GM21576 (cell line): ENCODE data around the gene TXLNA.
A peak's percentile ranks its signal among the peaks of the same experiment; 100 is the strongest.
"Not testable (repeated sequence)": the region's sequence is repeated elsewhere in the genome, so short reads cannot be mapped to it uniquely, and the experiment has no call there.

Experiments used
- ATAC-seq: cut with Tn5 transposase; IDR thresholded peaks from one replicate; pipeline ENCODE4 v1.9.1; 2021; ENCODE audit warnings: mild to moderate bottlenecking, moderate library complexity; ENCODE audit not compliant: unreplicated experiment

The TXLNA gene

DNA sequence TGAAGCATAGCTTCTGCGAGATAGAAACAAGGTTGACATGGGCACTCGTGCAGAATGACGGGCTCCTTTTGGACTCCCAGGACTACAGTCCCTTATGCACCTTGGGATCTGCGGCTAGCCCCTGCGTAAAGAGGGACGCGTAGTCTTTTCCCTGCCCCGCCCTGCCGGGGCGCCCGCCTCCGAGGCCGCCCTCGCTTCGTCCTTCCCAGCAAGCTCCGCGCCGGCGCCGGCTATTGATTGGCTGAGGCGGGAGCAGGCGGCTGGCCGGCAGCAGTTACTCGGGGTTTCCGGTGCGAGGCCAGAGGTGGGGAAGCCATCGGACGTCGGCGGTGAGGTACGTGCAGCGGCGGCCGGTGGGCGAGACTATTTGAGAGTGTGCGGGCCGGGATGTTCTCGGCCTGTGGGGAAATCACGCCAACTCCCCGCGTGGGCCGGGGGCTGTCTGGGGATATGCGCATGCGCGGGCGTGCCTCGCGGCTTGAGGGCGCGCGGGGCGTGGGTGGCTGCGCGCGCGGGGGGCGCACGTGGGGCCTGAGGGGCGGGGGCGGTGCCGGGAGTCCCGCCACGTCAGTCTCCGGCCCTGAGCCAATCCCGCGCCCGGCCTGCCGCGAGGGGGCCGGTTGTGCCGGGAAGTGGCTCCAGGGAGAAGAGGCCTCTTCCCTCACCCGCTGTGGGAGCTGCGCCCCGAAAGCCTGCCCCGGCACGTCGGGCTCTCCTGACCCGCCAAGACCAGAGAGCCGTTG is at the start of gene TXLNA:
Gene TXLNA (plus strand): TSS at position 233 of the 743 bp plus-strand sequence. CDS start 671 bp downstream, outside the sequence.
- peak; percentile 79 for ATAC-seq

DNA sequence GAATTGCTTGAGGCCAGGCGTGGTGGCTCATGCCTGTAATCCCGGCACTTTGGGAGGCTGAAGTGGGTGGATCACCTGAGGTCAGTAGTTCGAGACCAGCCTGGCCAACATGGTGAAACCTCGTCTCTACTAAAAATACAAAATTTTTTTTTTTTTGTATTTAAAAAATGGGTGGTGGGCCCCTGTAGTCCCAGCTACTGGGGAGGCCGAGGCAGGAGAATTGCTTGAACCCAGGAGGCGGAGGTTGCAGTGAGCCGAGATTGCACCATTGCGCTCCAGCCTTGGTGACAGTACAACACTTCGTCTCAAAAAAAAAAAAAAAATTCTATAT is 45.6 kb upstream of the TXLNA start:
- ATAC-seq: not testable (repeated sequence)

DNA sequence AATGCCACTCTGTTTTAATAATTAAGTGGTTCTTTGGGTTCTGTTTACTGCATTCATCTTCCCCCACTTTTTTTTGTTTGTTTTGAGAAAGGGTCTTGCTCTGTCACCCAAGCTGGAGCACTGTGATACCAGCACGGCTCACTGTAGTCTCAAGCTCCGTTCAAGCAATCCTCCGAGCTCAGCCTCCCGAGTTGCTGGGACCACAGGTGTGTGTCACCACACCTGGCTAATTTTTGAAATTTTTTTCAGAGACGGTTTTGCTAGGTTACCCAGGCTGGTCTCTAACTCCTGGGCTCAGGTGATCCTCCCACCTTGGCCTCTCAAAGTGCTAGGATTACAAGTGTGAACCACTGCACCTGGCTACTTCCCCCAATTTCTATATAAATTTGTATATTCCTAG is 42.4 kb upstream of the TXLNA start:
- no peak for ATAC-seq

DNA sequence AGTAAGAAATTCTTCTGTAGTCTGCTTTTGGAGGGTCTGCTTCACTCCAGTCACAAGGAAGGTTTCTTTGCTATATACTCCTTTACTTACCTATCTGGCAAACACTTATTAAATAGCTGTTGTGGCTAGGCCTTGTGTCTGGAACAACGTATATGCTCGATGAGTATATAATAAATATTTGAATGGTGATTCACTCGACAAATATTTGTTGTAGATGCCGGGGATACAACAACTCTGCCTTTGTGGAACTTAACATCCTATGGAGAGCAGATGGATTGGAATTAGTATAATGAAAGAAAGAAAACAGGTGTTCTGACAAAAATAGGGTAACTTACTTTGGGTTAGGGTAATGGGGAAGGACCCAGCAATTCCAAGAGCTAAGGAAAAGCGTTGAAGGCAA is 40.5 kb upstream of the TXLNA start:
- no peak for ATAC-seq

DNA sequence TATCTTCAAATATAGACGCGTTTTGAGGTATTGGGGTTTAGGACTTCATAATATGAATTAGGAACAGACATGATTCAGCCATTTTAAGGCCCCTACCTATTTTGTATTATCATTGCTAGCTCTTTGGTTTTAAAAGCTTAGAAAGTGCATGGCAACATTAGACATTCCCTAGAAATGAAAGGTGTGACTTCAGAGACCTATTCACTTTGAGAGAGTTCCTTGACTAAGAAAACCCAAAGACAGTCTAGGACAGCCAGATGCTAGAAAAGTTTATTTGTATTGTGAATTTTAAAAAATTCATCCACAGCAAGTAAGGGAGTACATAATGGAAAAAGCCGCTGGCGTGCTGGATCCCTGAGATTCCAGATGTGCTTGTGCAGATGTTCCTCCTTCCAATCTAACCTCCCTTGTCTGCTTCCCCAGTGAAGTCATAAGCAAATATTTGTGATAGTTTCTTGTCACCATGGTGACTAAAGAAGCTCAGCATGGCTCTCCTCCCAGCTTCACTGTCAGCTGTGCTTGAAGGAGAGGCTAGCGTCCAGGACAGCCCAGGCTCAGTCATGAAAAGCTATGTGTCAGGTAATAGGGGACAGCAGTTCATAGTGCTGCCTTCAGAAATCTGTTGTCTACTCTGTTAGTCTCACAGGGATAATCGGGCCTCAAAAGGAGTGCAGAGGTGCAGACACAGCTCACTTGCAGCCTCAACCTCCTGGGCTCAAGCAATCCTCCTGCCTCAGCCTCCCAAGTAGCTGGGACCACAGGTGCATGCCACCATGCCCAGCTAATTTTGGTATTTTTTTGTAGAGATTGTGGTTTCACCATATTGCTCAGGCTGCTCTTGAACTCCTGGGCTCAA is 36.8 kb upstream of the TXLNA start:
- no peak for ATAC-seq

DNA sequence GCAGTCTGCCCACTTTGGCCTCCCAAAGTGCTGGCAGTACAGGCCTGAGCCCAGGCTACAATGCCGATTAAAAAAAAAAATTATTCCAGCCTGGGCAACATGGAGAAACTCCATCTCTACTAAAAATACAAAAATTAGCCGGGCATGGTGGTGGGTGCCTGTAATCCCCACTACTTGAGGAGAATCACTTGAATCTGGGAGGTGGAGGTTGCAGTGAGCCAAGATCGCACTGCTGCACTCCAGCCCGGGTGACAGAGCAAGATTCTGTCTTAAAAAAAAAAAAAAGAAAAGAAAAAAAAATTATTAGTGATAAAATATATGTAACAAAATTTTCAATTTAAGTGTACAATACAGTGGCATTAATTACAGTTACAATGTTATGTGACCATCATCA is 36.2 kb upstream of the TXLNA start:
- ATAC-seq: not testable (repeated sequence)

DNA sequence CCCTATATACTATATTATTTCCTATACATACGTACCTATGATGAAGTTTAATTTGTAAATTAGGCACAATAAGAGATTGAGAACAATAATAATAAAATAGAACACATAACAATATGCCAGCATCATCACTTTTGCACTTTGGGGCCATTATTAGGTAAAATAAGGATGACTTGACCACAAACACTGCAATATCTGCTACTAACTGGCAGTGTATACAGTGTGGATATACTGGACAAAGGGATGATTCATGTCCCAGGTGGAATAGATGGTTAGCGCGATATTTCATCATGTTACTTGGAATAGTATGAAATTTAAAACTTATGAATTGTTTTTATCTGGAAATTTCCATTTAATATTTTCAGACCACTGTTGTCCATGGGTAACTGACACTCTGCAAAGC is 35.4 kb upstream of the TXLNA start:
- ATAC-seq: no peak

DNA sequence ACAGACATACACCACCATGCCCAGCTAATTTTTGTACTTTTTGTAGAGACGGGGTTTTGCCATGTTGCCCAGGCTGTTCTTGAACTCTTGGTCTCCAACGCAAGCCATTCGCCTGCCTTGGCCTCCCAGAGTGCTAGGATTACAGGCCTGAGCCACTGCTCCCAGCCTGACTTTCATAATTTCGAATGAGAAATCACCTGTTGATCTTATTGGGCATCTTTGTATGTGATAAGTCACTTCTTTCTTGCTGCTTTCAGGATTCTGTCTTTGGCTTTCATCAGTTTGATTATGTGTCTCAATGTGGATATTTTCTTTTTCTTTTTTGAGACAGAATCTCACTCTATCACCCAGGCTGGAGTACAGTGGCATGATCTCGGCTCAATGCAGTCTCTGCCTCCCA is 31.7 kb upstream of the TXLNA start:
- not testable (repeated sequence) for ATAC-seq

DNA sequence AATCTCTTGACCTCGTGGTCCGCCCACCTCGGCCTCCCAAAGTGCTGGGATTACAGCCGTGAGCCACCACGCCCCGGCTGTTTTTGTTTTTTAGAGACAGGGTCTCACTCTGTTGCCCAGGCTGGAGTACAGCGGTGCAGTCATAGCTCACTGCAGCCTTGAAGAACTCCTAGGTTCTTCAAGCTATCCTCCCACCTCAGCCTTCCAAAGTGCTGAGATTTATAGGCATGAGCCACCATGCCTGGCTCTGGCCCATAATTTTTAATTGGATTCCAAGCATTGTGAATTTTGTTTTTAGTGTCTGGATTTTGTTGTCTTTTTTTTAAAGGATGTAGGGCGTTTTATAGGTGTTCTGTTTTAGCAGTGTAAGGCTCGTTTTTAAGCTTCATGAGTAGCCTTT is 28.6 kb upstream of the TXLNA start:
- no peak for ATAC-seq

DNA sequence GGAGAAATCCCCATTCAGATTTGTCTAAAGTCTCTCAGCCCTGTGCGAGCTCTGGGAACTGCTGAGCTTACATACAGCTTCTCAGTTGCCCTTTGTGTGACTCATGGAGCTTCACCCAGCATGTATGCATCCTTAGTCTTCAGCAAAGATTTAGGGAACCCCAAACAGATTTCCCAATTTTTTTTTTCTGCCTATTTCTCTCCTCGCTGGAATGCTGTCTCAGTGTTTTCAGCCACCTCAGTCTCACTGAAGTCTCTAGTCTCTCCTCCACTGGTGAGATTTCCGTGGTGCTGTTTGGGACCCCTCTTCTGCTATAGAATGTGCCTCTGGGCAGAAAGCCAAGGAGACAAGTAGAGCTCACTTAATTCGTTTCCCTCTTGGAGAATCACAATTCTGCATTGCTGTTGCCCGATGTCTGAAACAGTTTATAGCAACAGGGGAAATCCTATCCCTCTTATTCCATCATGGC is 28.1 kb upstream of the TXLNA start:
- no peak for ATAC-seq

DNA sequence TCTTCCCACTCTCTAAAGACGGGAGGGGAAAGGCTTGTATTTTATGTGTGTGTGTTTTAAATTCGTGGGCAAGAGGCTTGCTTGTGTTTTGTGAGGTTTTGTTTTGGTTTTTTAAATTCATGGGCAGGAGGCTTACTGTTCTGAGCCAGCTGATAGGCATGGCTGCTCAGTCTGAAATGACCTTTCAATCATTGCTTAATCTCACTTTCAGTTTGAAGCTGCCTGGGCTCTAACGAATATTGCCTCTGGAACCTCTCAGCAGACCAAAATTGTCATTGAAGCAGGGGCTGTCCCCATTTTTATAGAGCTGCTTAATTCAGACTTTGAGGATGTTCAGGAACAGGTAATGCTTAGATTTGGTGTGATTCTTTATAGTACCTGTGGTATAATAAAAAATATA is 20.3 kb upstream of the TXLNA start:
- no peak for ATAC-seq

DNA sequence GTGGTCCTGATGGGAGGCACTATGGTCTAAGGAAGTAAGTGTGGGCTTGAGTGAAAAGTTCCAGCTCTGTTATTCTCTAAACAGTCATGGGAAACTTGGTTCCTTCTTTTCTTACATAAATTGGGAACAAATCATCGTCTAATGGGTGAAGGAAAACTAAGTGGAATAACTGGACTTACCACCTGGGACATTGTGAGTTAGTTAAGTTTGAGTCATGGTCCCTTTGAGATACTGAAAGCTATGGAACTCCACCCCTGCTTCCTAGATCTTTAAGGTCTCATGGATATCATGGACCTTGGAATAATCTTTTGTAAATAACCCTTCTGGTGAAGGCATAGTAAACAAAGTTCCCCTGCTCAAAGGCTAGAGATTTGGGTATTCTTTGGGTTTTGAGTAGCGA is 16.1 kb upstream of the TXLNA start:
- no peak for ATAC-seq

DNA sequence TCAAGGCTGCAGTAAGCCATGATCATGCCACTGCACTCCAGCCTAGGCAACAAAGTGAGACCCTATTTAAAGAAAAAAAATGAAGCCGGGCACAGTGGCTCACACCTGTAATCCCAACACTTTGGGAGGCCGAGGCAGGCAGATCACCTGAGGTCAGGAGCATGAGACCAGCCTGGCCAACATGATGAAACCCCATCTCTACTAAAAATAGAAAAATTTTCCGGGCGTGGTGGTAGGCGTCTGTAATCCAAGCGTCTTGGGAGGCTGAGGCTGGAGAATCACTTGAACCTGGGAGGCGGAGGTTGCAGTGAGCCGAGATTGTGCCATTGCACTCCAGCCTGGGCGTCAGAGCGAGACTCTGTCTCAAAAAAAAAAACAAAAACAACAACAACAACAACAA is 13.8 kb upstream of the TXLNA start:
- not testable (repeated sequence) for ATAC-seq

DNA sequence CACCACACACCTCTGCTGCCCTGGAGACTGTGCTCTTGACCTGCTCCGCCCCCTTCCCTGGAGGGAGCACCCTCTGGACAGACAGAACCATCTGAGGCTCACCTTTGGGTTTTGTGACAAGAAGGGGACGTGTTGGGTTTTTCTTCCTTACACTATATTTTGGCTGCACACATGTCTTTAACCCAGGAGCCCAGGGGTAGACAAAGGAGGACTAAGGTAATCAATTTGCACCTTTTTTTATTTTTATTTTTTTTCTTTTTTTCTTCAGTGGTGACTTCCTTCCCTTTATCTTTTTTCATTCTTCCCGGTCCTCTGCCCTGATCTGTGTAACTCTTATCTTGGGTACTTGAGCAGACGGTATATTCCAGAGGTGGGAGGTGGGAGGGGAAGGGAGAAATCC is 8.5 kb upstream of the TXLNA start:
- no peak for ATAC-seq

DNA sequence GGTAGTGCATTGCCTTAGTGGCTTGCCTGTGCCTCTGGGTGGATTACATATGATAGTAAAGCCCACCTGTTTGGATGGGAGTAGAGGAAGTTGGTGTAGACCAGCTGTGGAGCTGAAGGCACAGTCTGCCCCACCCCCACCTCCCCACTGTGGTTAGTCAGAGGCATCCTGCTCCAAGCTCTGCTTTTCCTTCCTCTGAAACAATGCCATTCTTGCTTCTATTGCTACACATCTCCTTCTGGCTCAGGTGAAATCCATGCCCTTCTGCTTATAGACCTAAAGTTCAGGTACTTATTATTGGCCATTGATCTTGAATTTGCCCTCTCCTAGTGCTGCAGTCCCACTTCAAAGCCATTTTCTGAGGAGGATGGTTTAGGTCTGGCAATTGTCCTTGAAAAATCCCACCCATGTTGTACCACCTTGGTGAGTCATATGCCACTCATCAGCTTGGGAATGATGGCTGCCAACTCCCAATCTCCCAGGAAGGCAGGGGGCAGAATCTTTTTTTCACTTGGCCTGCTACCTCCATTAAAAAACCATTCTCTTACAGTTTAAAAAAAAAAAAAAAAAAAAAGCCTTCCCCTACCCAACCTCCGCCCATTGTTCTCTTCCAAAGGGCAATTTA is 6.7 kb upstream of the TXLNA start:
- no peak for ATAC-seq

DNA sequence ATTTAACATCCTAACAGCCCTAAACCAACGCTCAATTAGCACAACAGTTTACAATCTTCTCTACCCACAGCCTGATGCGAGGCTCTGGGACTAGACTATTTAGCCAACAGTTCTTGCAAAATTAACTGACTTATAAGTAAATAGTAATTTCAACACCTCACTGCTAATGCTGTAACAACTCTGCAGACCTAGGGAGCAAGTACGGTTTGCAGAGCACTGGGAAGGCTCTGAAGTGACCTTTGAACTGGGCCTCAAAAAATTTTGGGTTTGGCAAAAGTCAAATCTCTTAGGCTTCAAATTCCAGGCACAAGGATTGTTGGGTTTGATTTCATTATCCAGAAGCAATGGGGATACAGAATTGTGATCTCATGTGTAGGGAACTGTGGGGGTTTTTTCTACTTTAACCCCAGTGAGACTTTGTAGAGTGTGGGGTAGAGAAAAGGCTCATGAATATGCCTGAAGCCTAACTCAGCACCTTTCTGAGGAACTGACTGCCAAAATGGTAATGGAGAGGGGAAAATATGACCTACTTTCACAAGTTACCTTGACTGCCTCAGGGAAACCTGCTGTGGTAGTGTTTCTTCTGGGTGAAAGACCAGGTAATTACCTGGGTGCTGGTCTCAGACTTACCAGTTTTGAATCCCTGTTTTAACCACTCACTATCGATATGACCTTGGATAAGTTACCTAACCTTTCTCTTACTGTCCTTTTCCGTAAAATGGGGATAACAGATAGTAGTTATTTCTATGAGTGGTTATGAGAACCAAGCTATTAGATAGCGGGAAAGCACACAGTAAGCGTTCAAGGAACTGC is 889 bp upstream of the TXLNA start:
- no peak for ATAC-seq

DNA sequence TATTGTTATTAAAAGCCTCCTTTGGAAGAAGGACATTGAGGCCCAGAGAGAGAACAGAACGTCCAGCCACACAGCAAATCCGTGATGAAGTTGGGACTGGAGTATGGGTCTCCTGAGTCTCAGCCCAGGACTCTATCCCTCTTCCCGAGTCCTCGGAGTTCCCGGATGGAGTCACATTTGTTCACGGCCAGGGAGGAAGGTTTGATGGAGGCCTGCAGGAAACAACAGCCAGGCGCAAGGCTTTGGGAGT is 357 bp upstream of the TXLNA start:
- ATAC-seq: no peak

DNA sequence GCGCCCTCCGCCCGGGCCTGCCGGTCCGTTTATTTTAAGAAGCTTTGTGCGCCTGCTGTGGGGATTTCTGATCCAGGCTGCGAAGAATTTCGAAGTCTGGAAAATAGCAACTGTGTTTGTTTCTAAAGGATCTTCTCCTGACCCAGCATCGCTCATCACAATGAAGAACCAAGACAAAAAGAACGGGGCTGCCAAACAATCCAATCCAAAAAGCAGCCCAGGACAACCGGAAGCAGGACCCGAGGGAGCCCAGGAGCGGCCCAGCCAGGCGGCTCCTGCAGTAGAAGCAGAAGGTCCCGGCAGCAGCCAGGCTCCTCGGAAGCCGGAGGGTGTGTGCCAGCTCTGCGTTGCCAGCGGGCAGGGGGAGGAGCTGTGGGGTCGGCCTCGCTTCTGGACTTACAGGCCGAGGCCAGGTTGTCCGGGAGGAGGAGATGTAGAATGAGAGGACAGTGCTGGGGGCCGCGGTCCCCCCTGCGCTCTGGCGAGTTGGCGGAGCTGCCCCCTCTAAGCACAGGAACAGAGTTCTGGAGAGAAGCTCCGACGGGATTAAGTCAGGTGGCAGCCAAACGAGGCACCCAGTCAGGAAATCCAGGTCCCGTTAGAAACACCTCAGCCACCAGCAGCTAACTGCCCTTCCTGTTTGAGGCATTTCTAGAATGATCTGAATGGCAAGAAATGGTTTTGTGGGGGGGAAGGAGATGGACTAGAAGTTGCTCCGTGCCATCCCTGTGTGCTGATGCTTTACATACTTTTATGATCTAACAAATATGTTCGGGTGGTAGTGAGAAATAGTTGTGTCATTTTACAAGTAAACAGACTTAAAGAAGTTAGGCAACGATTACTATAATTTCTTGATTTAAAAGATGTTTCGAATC is 948 bp downstream of the TXLNA start:
- ATAC-seq: peak; percentile 28

DNA sequence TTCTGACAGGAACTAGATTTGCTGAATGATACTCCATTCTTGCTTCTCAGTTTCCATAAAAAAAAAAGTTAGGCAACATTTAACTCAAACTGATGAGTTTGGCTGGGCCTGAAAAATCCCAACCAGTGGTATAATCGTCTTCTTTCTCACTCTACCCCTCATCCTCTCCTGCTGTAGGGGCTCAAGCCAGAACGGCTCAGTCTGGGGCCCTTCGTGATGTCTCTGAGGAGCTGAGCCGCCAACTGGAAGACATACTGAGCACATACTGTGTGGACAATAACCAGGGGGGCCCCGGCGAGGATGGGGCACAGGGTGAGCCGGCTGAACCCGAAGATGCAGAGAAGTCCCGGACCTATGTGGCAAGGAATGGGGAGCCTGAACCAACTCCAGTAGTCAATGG is 1.6 kb downstream of the TXLNA start:
- no peak for ATAC-seq

DNA sequence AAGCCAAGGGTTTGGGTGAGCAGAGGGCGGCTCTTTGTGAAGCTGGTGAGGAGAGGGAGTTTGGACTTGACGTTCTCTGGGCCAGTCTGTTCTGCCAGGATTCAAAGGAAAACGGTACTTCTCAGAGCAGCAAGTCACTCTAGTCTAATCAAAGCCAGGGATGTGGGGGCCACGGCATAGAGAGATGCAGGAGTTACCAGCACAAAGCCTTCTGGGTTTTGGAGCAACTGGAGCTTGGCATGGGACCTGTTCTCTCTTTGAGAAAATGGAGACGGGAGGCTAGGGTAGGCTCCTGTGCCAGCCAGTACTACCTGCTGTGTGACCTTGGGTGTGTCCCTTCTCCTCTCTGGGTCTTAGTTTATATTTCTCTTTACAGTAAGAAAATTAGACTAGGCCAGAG is 2.1 kb downstream of the TXLNA start:
- no peak for ATAC-seq
